Coronary artery (tissue), 2 donors: Measurements from ENCODE around the gene HHAT.
A peak's percentile ranks its signal among the peaks of the same experiment; 100 is the strongest.

Experiments used
- DNase-seq: peaks from one replicate; pipeline ENCODE4 v3.0.0-alpha.2; 2017; ENCODE audit warnings: low spot score
- H3K27ac ChIP-seq, 2 donors: fragments of 200-600 bp; sonication (generic); one replicate each; pipeline ENCODE4 v1.5.1; 2016 to 2019
- H3K4me3 ChIP-seq: fragments of 200-600 bp; sonication (generic); 2 replicates; pipeline ENCODE4 v1.5.1; 2016; ENCODE audit warnings: mild to moderate bottlenecking, moderate library complexity
- TF ChIP-seq, protein P1 (sequence below): fragments of 200-600 bp; sonication (generic); IDR thresholded peaks from one replicate; pipeline ENCODE4 v1.5.1; 2019; ENCODE audit warnings: antibody characterized with exemption

Gene HHAT

DNA sequence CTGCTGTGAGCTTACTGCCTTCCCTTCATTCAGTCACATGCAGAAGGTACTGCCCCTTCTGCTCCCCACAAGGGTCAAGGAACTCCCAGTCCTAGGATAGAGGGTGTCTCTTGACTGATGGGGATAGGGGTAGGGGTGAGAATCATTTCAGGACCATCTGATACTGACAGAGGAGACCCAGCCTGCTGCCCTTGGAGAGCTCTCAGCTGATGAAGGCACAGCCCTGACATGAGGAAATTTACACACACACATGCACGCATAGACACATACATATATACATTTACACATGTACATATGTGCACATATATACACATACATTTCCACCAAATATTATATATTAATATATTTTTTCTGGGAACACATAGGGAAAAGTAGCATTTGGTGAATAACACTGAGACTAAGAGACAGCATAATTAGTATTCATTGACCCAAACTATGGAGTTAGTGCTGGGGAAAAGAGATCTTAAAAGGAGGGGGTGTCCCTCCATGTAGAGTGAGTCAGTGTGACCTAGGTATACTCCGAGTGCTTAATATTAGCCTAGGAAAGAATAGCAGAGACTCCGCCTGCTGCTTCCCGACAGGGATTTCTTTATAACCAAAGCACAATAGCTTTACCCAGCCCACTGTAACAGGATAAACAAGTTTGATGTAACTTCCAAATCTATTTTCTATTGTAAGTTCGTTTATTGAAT lies 27.6 kb upstream of the HHAT start:
- TF ChIP-seq, protein P1, sequence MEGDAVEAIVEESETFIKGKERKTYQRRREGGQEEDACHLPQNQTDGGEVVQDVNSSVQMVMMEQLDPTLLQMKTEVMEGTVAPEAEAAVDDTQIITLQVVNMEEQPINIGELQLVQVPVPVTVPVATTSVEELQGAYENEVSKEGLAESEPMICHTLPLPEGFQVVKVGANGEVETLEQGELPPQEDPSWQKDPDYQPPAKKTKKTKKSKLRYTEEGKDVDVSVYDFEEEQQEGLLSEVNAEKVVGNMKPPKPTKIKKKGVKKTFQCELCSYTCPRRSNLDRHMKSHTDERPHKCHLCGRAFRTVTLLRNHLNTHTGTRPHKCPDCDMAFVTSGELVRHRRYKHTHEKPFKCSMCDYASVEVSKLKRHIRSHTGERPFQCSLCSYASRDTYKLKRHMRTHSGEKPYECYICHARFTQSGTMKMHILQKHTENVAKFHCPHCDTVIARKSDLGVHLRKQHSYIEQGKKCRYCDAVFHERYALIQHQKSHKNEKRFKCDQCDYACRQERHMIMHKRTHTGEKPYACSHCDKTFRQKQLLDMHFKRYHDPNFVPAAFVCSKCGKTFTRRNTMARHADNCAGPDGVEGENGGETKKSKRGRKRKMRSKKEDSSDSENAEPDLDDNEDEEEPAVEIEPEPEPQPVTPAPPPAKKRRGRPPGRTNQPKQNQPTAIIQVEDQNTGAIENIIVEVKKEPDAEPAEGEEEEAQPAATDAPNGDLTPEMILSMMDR = no peak
- no peak for DNase-seq
- no peak overlapping the region for H3K27ac ChIP-seq
- no peak overlapping the region for H3K4me3 ChIP-seq

DNA sequence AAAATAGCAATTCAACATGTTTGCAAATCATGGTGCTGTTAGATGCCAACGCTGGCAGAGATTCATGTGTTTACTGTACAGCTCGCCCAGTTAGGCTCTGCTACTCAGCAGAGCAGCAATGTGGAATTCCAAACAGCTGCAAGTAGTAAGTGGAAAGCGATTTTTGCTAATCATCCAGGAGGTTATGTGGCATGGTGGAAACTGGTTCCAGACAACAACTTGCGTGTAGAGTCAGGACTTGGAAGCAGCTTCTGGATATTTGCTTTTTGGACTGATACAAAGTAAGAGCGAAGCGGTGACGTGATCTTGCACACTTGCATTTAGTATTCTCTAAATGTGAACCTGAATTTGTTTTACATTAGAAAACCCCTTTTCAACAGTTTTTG lies 27.1 kb upstream of the HHAT start:
- Histone ChIP-seq H3K4me3 (no peak overlapping the region), H3K27ac (no peak overlapping the region)
- TF ChIP-seq, protein P1 = no peak
- no peak for DNase-seq

DNA sequence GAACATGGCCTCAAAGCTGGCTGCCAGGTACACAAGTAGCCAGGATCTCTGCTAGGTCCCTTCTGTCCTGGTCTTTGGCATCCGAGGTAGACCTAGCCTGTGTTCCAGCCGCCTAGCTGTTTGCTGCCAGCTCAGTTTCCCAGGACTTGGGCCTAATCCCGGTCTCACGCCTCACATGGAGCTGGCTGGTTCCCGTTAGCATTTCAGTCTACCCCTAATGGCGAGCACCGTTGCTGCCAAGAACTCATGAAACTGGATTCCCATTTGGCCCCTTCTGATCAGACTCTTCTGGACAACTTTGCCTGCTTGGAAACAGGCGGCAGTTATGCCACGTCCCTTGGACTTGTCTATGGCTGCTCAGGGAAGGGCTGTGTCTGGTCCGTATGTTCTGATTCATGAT lies 26.2 kb upstream of the HHAT start:
- H3K27ac ChIP-seq = no peak overlapping the region
- no peak overlapping the region for H3K4me3 ChIP-seq
- TF ChIP-seq, protein P1 = no peak
- no peak for DNase-seq

DNA sequence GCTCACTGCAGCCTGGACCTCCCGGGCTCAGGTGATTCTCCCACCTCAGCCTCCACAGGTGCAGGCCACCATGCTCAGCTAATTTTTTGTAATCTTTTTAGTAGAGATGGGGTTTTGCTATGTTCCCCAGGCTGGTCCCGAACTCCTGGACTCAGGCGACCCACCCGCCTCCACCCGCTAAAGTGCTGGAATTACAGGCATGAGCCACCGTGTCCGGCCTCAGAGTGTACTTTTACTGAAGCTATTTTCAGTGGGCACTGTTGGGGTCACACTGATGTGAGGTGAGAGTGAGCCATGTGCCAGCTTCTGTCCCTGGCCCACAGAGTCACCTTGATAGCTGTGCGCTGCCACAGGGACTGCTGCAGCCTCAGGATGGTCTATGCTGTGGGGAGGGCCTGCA lies 25.3 kb upstream of the HHAT start:
- Histone ChIP-seq H3K27ac (no peak overlapping the region), H3K4me3 (no peak overlapping the region)
- TF ChIP-seq, protein P1 = no peak
- no peak for DNase-seq

DNA sequence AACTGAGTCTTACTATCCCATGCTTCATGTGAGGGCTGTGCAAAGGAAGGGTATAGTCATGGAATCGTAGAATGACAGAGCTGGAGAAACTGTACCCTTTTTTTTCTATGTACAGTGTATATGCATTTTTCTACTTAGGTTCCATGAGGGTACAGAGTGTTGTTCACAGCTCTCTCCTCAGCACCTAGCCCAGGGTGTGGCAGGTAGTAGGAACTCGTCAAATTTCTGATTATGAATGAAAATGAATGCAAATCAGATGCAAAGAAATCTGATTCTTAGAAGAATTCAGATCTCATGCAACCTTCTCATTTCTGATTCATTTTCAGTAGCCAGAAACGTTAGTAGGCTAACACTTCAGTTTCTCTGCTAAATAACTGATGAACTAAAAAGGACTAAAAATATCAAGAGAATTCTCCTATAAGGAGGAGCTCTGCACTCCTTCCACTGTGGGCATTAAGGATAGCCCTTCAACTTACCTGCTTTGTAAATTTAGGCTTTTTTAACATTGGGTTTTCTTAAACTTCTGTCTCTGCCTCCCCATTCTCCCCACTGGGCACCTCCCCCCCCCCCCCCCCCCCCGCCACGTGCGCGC lies 18.0 kb upstream of the HHAT start:
- peak overlapping the region; percentile 67 for H3K4me3 ChIP-seq
- peak overlapping the region in 1 of 2 donors; percentile 74 for H3K27ac ChIP-seq
- DNase-seq = no peak
- TF ChIP-seq, protein P1 = no peak

DNA sequence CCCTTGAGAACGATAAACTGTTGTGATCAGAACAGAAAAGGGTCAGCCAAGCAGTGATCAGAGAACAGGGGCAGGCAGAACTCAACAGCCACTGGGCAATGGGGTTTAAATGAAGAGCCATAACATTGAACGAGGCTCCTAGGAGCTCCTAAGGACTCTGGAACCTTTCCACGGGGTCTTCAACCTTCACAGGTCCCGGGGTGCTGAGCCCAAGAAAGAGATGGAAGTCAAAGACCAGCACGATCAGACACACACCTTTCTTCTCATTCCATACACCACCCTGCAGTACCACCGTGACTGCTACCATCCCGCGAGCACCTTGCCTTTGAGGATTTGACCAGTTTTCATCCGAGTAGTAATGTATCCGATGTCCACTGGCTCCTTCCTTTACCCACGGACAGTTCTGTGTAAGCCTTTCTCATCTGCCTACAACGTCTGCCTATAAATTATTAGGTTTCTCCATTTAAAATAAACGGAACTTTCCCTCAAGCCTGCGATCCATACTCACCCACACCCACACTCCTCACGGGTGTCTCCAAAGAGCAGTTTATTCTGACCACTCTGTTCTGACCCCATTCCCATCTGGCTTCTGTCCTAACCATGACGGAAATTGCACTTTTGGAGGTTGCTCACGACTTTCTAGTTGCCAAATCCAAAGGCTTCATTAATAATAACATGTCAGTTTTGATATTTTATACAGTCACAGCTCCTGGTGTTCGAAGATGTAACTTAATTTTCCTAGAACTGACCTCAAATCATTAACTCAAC lies 16.8 kb upstream of the HHAT start:
- TF ChIP-seq, protein P1 = no peak

More for the DNA sequence above, 16.8 kb upstream of the HHAT start:
- peak overlapping the region in 1 of 2 donors; percentile 74 for H3K27ac ChIP-seq
- DNase-seq = no peak
- peak overlapping the region; percentile 67 for H3K4me3 ChIP-seq
